Pancreas (tissue), 10 donors: Measurements from ENCODE around the gene HLA-DRA. TPM values are rescaled to one million over a fixed set of nuclear protein-coding genes. Genes with fewer than 3 reads are reported as not detected.

ENCODE experiments used
- ATAC-seq, 4 donors: fragments of 200-7000 bp; cut with Tn5 transposase; one replicate each; pipeline versions ENCODE4 v1.8.0 to v1.9.1; 2020; ENCODE audit warnings: mild to moderate bottlenecking in 4 of 4, moderate library complexity in 4 of 4
- DNase-seq, 6 donors: peaks; one replicate each; pipeline ENCODE4 v3.0.0-alpha.2; 2020
- FAIRE-seq: peaks from 2 replicates; lab custom pipeline; 2012; peaks lifted over from hg19 to GRCh38; lab: Jason Lieb, UNC
- H3K27ac ChIP-seq, 4 donors: fragments of 200-600 bp; sonication (generic); 1 replicate in 3 of 4; 2 replicates in 1 of 4; pipeline versions ENCODE4 v1.5.0 to v1.8.0; 2020
- H3K27me3 ChIP-seq, 4 donors: fragments of 200-600 bp; one replicate each; pipeline ENCODE4 v1.8.0; 2021
- H3K36me3 ChIP-seq, 3 donors: fragments of 200-600 bp; sonication (generic) in 1 of 3; one replicate each; pipeline versions ENCODE4 v1.5.0 to v1.8.0; 2020 to 2021
- H3K4me1 ChIP-seq, 3 donors: fragments of 200-600 bp; one replicate each; pipeline ENCODE4 v1.8.0; 2021
- H3K4me3 ChIP-seq, 4 donors: fragments of 200-600 bp; sonication (generic) in 2 of 4; one replicate each; pipeline versions ENCODE4 v1.5.0 to v1.8.0; 2020 to 2021
- H3K9me3 ChIP-seq, 4 donors: fragments of 200-600 bp; one replicate each; pipeline ENCODE4 v1.8.0; 2021
- CTCF ChIP-seq, 4 donors: fragments of 200-600 bp; sonication (generic) in 3 of 4; IDR thresholded peaks; one replicate each; pipeline versions ENCODE4 v1.5.0 to v1.8.0; 2021; ENCODE audit warnings: antibody characterized with exemption in 4 of 4
- WGBS, 2 donors: extraction: QIAGEN DNeasy Blood & Tissue Kit; methylation state at CpG; one replicate each; pipeline ENCODE4 v1.1.7; 2013; 5-methylcytosine and 5-hydroxymethylcytosine counted together
- intact Hi-C, 3 donors: fragments of 100-400 bp; cut with DNase I; formaldehyde crosslinking; loops; one replicate each; pipeline versions ENCODE4 v1.11.1 to v1.14.2; 2022
- polyA plus RNA-seq, 2 donors: library from polyadenylated mRNA; stranded (reverse); fragments of 200-250 nt; gene quantifications; one replicate each; pipeline ENCODE4 v1.2.3, GENCODE V29; 2013
- total RNA-seq, 6 donors: library from RNA; stranded (reverse); fragmentation: NEBNext Ultra II Directional in 4 of 6; extraction: Animal tissue kit (Norgen Biotek cat#: 25700) in 4 of 6; gene quantifications; one replicate each; pipeline versions ENCODE4 v1.2.1 to v1.2.4, GENCODE V29; 2021 to 2023
- donor health status: healthy with polysubstance abuse.
- donor health status: DM: no; HTN: no; CAD: no; lungs with moderate emphysema.
- donor health status: DM: no; HTN: no; CAD: no.
- donor health status: control.
- donor health status: control.
- donor health status: Bipolar disorder and iron deficiency.
- donor health status: DM: yes; HTN: yes; CAD: no.
- donor health status: DM: no; HTN: no; CAD: no.
- donor health status: DM: no; HTN: no; CAD: no.
- donor health status: DM: yes; HTN: yes; CAD: no.

HLA-DRA gene
- total and polyA plus RNA-seq, 8 donors = 16.3 to 414 (median 28.2) TPM

GRCh38 chr6:32442977-32443552 is 3.4 kb downstream of the HLA-DRA start:
- no peak for DNase-seq

GRCh38 chr6:32444433-32444832 is 4.7 kb downstream of the HLA-DRA start:
- no peak for FAIRE-seq
- 42 to 49% methylated on average over 2 of the region's 2 CpGs for WGBS, 2 donors
- TF ChIP-seq CTCF (IDR thresholded peaks at IDR 0.05) = no peak
- H3K36me3 ChIP-seq = no peaks in the 10 kb centered on the region
- H3K9me3 ChIP-seq = no peaks in the 10 kb centered on the region
- H3K4me3 ChIP-seq = no peak overlapping the region
- intact Hi-C loops = no loop called here
- no peaks in the 10 kb centered on the region for H3K27me3 ChIP-seq
- no peak for ATAC-seq
- H3K4me1 ChIP-seq = no peaks in the 10 kb centered on the region
- no peak overlapping the region for H3K27ac ChIP-seq
- no peak for DNase-seq

More at GRCh38 chr6:32442977-32443552, 3.4 kb downstream of the HLA-DRA start:
- FAIRE-seq (no peak), ATAC-seq (no peak)
- H3K27me3 ChIP-seq = no peaks in the 10 kb centered on the region
- H3K27ac ChIP-seq = no peak overlapping the region
- H3K36me3 ChIP-seq = no peaks in the 10 kb centered on the region
- 41 to 52% methylated on average over 8 of the region's 8 CpGs for WGBS, 2 donors
- no peak overlapping the region for H3K4me3 ChIP-seq
- no peaks in the 10 kb centered on the region for H3K9me3 ChIP-seq
- TF ChIP-seq CTCF (IDR thresholded peaks at IDR 0.05) = no peak
- intact Hi-C loops = no loop called here
- no peaks in the 10 kb centered on the region for H3K4me1 ChIP-seq

GRCh38 chr6:32445321-32445854 is 5.7 kb downstream of the HLA-DRA start:
- no peaks in the 10 kb centered on the region for H3K4me1 ChIP-seq
- no peak for ATAC-seq

GRCh38 chr6:32447932-32448331 is 8.2 kb downstream of the HLA-DRA start:
- Histone ChIP-seq H3K4me3 (no peak overlapping the region), H3K36me3 (no peaks in the 10 kb centered on the region), H3K27me3 (no peaks in the 10 kb centered on the region), H3K4me1 (no peaks in the 10 kb centered on the region), H3K27ac (no peak overlapping the region), H3K9me3 (no peaks in the 10 kb centered on the region)
- no peak for FAIRE-seq
- no peak for DNase-seq
- intact Hi-C loops = no loop called here
- ATAC-seq = no peak
- no peak for TF ChIP-seq CTCF (IDR thresholded peaks at IDR 0.05)

More at GRCh38 chr6:32445321-32445854, 5.7 kb downstream of the HLA-DRA start:
- intact Hi-C loops = no loop called here
- Histone ChIP-seq H3K27me3 (no peaks in the 10 kb centered on the region), H3K36me3 (no peaks in the 10 kb centered on the region), H3K4me3 (no peak overlapping the region), H3K9me3 (no peaks in the 10 kb centered on the region), H3K27ac (no peak overlapping the region)
- WGBS, 2 donors = 60 to 63% methylated on average over 3 of the region's 3 CpGs
- no peak for TF ChIP-seq CTCF (IDR thresholded peaks at IDR 0.05)
- DNase-seq (no peak), FAIRE-seq (no peak)

GRCh38 chr6:32449088-32449736 is 9.5 kb downstream of the HLA-DRA start:
- TF ChIP-seq CTCF (IDR thresholded peaks at IDR 0.05) = no peak
- Histone ChIP-seq H3K4me1 (no peaks in the 10 kb centered on the region), H3K36me3 (no peaks in the 10 kb centered on the region), H3K27me3 (no peaks in the 10 kb centered on the region), H3K4me3 (no peak overlapping the region), H3K27ac (no peak overlapping the region), H3K9me3 (no peaks in the 10 kb centered on the region)
- FAIRE-seq = no peak
- no peak for DNase-seq
- ATAC-seq = no peak
- intact Hi-C loops = no loop called here
- 64 to 85% methylated on average over 3 of the region's 3 CpGs for WGBS, 2 donors
